ENCODE measurements around the gene NELFB.
A peak's percentile ranks its signal among the peaks of the same experiment; 100 is the strongest.

The NELFB gene

DNA sequence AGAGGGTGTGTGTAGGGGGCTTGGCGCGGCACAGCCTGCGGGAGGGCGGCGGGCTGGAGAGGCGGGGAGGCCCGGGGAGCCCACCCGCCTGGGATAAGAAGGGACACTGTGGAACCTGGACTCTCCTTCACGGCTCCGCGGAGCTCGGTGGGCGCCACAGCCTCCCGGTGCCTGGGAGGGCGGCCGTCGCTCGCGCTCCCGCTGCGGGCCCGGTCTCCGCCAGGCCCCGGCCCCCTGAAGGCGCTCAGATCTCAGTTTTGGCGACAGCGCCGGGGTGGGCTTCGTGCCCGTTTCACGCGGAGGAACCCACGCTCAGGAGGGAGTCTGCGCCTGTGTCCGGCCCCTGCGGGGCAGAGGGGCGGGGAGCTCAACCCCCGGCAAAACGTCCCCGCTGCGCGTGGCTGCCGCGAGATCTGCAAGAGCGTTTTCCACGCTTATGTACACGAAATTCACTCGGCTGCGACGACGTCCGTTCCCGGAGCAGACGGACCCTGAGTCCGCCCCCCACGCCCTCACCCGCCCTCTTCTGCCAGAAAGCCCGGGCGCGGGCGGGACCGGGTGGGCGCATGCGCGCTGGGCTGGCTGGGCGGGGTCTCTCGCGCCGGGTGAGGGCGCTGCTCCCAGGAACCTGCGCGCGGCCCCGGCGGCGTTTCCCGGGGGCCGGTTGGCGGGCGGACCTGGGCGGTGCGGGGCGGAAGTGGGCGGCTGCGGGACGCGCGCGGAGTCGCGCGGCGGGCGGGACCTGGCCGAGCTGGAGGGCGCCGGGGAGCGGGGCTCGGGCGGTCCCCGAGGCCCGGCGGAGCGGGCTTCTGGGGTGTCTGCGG, at the start of gene NELFB:
TSS of gene NELFB (plus strand) at position 704 of the 824 bp plus-strand sequence.
- DNase-seq: peak; percentile 33

DNA sequence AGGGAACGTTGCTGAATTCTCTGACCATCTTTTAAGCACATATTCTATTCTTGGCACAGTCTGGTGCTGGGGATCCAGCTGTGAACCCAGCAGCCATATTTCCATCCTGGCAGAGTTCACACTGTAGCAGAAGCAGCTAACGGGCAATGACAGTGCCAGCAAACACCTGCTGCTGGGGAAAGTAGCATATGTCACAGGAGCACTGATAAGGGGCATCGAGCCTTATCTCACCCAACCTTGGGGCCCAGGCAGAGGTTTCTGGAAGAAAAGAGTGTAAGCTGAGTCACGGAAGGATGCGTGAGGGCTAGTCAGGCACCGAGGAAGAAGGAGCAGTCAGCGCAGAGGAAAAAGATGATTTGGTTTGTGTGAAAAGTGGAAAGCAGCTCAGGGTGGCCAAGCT, 48.5 kb upstream of the NELFB start:
- DNase-seq: no peak

DNA sequence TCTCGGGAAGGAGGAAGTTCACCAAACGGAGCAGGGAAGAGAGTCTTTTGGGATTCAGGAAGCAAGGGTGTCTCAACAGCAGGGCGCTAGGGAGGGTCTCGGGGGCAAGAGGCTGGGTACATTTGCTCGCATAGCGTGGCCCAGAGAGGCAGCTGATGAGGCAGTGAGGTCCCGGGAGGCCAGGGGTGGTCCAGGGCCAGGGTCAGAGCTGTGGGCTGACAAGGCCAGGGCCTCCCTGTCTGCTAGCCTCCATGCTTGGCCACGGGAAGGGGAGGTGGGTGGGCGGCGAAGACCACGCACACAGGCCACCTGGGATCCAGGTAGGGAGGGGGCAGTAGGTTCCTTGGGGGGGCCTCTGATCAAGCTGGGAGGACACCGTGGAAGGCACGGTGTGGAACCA, 43.6 kb upstream of the NELFB start:
- no peak for DNase-seq

DNA sequence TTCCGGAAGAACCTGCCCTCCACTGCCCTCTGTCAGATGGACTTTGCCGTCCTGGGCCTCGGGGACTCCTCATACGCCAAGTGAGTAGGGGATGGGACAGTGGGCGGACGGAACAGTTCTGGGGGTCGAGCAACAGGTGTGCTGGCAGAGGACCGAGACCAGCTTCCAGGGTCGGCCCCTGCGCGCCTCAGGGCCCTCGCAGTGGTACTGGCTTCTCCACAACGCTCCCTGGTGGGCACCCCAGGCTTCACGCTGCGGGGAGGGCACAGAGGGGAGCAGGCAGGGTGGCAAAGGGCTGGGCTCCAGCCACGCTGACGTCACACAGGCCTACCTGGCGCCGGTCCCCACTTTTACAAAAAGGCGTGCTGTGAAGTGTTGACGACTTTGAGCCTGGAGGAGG, 42.6 kb upstream of the NELFB start:
- DNase-seq: no peak

DNA sequence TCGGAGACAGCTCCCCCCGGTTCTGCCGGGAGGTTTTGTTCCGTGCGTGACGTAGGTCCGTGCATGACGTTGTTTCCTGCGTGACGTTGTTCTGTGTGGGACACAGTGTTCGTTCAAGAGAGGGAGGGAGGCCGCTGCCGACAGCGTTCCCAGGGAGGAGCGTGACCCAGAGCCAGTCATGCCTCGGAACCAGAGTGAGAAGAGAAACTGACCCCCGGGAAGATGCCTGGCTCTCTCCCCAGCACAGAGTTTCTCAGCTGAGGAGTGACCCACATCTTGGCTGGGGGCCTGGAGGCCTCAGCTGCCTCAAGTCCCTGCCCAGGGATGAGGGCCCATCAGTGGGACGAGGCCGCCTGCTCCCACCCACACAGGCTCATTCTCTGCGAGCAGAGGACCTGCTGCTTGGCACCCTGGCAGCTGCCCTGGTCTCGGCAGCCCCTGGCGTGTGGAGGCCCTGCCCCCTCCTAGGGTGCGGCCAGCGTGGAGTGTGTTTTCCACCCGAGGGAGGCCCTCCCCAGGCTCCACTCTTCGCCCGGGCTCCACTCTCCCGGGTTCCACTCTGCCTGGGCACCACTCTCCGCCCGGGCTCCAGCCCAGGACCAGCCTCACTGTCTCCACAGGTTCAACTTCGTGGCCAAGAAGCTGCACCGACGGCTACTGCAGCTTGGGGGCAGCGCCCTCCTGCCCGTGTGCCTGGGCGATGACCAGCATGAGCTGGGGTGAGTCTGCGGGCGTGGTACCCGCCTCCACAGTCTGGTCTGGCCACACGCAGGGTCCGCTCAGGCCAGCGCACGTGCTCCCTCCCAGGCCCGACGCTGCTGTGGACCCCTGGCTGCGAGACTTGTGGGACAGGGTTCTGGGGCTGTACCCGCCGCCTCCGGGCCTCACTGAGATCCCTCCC, 41.7 kb upstream of the NELFB start:
- DNase-seq: no peak

DNA sequence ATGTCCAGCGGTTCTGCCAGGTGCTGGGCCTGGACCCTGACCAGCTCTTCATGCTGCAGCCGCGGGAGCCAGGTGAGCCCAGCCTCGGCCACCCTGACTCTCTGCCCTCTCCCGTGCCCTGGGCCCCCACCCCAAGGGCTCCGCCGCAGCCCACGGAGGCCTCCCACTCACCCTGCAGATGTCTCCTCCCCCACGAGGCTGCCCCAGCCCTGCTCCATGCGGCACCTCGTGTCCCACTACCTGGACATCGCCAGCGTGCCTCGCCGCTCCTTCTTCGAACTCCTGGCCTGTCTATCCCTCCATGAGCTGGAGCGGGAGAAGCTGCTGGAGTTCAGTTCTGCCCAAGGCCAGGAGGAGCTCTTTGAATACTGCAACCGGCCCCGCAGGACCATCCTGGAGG, 40.5 kb upstream of the NELFB start:
- DNase-seq: no peak

DNA sequence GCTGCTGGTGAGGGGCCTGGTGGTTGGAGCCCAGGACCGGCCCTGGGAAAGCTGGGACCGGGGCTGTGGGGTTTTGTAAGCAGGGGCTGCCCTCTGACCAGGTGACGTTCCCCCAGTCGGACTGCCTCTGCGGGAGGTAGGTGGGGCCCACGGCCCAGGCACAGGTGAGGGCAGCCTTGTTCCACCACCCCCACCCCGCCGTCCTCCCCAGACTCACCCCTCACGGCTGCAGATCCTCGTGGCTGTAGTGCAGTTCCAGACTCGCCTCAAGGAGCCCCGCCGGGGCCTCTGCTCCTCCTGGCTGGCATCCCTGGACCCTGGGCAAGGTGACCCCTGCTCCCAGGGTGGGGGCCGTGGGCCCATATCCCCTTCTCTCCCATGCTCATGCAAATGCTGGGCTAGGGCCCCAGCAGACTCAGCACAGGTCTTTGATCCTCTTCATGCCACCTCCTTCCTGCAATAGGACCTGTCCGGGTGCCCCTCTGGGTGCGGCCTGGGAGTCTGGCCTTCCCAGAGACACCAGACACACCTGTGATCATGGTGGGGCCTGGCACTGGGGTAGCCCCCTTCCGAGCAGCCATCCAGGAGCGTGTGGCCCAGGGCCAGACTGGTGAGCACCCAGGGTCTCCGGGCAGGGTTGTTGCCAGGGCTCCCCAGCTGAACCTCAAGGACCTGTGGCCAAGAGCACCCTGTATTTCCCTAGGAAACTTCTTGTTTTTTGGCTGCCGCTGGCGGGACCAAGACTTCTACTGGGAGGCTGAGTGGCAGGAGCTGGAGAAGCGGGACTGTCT, 39.7 kb upstream of the NELFB start:
- no peak for DNase-seq

DNA sequence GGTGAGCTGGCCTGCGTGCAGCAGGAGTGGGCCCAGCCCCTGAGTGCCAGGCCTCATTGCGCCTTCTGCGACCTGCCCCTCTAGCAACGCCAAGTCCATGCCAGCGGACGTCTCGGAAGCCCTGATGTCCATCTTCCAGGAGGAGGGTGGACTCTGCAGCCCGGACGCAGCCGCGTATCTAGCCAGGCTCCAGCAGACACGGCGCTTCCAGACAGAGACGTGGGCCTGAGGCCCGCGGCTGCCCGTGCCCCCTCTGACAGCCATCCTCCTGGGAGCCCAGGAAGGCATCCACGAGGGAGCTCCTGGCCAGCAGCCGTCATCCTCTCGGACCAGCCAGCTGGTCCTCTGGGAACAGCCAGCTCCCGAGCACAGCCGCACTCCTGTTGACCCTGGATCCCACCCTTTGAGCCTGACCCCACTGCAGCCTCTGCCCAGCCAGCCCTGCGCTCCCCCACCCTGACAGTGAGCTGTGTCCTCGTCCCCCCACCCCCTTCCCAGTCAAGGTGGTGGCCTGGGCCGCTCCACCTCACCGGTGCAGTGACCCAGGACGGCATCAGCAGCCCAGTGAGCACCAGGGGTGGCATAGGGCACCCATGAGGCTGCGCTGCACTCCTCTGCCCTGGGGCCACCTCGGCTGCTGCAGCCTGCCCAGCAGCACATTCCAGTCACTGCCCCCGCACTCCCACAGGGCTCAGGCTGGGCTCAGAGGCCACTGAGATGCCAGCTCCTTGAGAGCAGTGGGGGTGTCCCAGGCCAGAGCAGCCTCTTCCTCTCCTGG, 38.8 kb upstream of the NELFB start:
- no peak for DNase-seq

DNA sequence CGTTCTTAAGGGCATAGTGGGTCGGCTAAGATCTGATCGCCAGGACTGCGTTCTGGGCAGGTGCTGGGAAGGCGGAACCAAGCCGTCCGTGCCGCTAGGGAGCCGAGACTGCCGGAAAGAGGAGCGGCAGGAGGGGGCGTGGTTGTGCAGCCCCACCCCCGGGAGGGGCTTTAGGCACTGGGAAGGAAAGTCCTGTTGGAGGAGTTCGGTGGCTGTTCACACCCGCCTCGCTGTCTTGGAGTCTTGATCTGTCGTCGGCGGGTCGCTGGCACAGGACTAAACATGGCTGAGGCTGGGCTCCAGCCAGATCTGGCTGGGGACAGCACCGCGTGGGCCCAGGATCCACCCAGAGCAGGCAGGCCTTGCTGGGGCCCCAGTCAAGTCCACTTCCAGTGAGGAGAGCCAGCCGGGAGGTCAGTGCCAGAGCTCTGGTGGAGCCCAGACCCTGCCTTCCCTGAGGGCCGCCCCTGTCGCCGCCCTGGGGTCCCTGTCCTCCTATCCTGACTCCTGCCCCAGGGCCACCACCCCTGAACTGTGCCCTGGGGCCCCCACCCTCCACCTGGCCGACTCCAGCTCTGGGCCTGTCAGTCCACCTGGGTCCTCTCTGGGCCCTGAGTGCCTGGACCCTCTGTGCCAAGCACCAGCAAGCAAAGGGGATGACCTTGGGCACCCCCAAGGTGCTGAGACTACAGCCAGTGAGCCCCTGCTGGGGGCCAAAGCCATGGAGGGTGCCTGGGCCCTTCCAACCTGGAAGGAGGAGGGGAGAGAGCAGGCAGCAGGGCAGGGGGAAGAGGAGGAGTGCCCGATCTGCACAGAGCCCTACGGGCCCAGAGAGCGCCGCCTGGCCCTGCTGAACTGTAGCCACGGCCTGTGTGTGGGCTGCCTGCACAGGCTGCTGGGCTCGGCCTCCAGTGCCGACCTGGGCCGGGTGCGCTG, 37.6 kb upstream of the NELFB start:
- no peak for DNase-seq

DNA sequence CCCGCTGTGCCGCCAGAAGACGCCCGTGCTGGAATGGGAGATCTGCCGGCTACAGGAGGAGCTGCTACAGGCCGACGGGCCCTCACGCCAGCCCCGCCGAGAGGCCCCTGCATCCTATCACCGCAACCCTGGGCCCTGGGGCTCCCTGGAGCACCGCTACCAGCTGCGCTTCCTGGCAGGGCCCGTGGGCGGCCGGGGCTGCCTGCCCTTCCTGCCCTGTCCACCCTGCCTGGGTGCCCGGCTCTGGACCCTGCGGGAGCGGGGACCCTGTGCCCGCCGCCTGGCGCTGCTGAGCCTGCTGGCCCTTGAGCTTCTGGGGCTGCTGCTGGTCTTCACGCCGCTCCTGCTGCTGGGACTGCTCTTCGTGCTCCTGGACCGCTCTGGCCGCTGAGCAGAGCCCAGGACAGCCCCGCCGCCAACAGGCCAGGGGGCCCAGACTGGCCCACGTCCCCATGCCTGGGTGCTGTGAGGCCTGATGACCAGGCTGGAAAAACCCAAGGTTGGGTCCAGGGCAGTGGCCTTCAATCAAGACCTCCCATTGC, 36.8 kb upstream of the NELFB start:
- no peak for DNase-seq

DNA sequence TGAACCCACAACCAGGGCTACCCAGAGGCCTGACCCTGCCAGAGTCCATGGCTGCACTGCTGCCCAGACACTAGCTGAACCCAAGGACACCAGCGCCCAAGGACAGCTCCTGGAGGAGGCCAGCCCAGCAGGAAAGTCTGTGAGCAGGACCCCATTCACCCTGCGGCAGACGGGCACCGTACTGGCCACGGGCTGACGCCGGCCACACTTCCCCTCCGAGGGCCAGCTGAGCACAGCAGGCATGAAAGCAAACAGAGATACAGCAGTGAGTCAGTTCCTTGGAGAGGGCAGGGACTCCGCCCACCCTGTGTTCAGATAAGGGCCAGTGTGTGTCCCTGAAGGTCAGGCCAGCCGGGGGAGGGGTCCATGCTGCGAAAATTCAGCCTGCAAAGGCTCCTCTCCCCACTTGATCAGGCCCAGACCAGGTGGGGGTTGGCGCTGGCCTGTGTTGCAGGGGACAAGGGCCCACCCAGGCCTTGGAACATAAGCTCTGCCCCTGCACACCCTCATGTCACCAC, 36.3 kb upstream of the NELFB start:
- no peak for DNase-seq

DNA sequence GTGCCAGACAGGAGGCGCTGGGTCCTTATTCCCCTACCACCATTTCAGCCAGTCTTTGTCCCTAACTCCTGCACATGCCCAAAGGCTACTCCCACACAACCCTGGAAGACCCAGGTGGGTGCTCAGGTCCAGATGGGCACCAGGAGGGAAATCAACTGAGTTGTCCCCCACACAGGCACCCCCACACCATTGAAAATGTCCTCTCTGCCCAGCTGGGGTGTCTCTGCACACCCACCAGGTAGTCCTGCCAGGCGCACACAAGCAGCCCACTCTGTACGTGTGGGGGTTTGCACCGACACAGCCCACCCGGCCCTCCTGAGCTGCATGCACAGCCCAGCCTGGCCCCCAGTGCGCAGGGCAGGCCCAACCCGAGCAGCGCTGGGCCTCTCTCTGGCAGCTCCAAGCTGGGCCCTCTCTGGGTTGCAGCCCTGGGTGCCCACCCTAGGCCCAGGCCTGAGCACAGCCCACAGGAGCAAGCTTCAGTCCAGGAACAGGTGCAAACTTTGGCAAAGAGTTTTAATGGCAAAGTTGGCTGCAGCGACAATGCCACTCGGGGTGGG, 35.3 kb upstream of the NELFB start:
- DNase-seq: no peak

DNA sequence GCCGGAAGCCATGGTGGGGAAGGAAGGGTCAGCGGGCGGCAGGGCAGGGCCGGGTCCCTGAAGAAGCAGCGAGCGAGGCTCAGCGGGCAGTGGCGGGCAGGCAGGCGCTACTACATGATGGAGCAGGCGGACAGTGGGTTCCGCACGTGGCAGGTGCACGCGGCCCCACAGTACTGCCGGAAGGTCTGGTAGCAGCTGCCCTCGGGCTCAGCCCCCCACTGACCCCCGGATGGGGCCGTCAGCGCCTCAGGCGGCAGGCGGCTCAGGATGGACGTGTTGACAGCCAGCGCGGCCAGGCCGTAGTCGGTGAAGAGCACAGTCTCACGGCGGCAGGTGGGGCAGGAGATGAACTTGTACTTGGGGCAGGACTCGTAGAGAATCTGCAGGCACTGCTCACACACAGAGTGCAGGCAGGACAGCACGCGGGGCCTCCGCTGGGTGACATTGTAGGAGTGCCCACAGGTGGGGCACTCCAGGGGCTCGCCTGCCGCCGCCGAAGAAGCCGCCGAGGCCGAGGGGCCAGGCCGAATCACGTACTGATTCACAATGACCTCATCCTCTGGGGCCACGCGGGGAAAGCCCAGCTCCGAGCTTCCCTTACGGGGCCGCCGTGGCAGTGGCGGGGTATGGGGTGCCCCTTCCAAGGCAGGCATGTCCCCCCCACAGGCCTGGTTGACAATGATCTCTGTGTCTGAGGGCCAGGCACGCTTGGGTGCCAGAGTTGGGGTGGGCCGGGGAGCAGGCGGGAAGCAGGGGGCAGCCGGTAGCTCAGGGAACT, 34.6 kb upstream of the NELFB start:
- DNase-seq: no peak

DNA sequence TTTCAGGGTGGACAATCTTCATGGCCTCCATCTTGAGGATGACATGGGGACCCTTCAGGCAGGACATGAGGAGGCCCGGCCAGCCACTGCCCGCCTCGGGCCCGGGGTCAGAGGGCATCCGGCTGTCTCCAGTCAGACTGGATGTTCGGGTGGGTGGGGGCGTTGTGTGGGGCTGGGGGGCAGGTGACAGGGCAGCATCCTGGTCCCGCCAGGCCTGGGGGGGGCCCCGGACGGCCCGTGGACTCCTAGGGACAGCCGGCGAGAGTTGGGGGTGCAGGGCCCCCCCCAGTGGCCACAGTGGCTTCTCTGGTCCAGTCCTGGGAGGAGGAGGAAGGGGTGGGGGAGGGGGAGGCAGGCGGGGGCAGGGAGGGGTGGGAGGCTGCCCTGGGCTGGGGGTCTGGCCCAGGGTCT, 34.0 kb upstream of the NELFB start:
- DNase-seq: no peak

DNA sequence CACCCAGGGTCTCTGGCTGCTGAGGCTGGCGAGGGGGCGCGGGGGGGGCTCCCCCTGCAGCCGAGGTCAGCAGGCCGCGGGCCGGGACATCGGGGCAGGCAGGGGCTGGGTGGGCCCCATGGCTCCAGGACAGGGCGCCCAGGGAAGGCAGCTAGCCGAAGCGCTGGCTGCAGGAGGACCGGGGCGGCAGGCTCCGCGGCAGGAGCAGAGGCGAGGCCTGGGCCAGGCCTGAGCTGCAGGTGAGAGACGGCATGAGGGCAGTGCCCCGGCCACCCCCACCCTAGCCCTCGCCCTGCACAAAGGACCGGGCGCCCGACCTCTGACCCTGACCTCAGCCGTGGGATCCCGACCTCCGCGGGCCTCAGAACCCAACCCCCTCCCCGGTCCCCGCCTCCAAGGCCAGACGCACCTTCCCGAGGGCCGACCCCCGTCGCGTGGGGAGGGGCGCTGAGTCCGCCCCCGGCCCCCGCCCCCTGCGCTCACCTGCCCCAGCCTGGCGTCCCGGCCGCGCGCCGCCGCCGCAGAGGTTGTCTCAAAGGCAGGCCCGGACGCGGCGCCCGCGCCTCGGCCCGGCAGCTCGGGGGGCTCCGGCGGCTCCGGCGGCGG, 33.5 kb upstream of the NELFB start:
- DNase-seq: no peak

DNA sequence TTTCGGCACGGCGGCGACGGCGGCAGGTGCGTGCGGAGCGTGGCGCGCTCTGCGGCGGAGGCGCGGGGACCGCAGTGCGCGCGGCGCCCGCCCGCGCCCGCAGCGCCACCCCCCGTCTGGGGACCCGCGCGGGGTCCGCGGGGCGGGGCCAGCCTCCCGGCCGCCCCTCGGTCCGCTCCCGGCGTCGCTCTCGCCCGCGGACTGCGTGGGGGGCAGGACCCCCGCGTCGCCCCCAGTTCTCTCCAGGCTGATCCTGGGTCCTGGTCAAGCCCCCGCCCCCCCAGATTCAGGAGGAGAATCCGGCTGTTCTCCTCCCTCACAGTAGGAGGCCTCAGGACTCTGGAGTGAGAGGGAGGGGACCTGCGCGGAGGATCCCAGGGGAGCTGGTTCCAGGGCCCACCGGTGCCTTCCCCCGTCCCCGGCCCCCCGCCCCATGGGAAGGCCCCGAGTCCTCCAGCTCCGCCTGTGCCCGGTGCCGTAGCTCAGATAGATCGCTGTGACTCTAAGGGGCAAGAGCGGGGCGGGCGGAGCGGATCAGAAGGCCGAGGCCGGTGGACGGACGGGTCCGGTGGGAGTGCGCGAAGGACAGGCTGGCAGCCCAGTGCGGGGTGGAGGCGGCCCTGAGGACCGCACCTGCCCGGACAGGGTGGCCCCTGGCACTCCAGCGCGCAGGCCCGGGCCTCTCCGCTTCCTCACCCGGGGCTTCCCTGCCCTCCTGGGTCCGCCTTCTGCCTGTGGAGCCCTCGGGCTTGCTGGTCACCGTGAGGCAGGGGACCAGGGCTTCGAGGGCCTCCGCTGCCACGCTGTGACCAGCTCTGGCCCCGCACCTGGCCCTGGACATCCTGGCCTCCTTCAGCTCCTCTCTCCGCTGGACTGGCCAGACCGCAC, 32.7 kb upstream of the NELFB start, which contains the start of gene RNF208:
TSS of gene RNF208 (minus strand) at position 51 of the 888 bp plus-strand sequence. CDS start 1,028 bp downstream, outside the sequence.
- no peak for DNase-seq

DNA sequence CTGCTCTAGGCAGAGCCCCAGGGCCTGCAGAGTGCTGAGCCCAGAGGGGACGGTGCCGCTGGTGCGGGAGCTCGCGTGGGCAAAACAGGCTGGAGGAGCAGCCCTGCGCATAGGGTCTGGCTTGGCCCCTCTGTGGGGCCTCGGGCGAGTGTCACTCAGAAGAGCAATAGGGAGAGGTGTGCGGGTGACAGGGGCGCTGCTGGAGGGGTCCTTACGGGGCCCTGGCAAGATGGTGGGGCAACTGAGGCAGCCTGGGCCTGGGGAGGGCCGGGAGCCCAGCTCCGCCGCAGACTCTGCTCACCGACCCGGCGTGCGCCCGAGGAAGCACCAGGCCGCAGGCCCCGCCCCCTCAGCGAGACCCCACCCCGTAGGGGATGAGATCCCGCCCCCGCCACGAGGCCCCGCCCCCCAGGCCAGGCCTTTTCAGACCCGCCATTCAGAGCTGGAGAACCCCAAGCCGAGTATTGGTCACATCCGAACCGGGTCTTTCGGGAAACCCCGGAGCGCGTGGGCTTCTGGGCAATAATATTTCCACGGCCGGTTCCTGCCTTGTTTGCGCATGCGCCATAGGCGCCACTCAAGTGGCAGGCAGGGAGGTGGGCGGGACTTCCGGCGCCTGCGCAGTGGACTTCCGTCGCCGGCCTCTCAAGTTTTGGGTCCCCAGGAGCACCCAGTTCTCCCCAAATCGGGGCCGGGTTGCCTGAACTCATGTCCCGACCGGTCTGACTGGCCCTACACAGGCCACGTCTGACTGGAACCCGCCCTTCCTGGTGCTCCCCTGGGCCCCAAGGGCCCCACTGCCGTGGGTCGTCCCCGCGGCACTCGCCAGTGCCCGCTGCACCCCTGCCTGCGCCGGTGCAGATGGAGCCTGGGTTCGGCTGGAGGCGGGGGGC, 31.8 kb upstream of the NELFB start:
- DNase-seq: peak; percentile 89

Data from NCI-H2081 treated with DMSO at 0.1 percent for 48 hours (cell line).